Right lobe of liver (tissue), 6 donors: ENCODE data around the gene AREG. TPM values are rescaled to one million over a fixed set of nuclear protein-coding genes. Genes with fewer than 3 reads are reported as not detected.

ENCODE experiments used
- ATAC-seq, 4 donors: fragments of 200-7000 bp; cut with Tn5 transposase; one replicate each; pipeline ENCODE4 v1.9.1; 2020; ENCODE audit warnings: mild to moderate bottlenecking in 4 of 4, moderate library complexity in 4 of 4
- DNase-seq, 3 donors: peaks; one replicate each; pipeline ENCODE4 v3.0.0-alpha.2; 2020
- H3K27ac ChIP-seq, 3 donors: fragments of 200-600 bp; one replicate each; pipeline ENCODE4 v1.8.0; 2022
- H3K27me3 ChIP-seq, 2 donors: fragments of 200-600 bp; one replicate each; pipeline ENCODE4 v1.8.0; 2022
- H3K36me3 ChIP-seq, 4 donors: fragments of 200-600 bp; sonication (generic) in 1 of 4; one replicate each; pipeline versions ENCODE4 v1.5.1 to v1.8.0; 2017 to 2022; ENCODE audit warnings: control low read depth in 1 of 4
- H3K4me1 ChIP-seq, 4 donors: fragments of 200-600 bp; sonication (generic) in 1 of 4; one replicate each; pipeline versions ENCODE4 v1.5.1 to v1.8.0; 2017 to 2022; ENCODE audit warnings: control low read depth in 1 of 4
- H3K4me3 ChIP-seq, 3 donors: fragments of 200-600 bp; one replicate each; pipeline ENCODE4 v1.8.0; 2022
- H3K9me3 ChIP-seq, 4 donors: fragments of 200-600 bp; sonication (generic) in 1 of 4; one replicate each; pipeline versions ENCODE4 v1.5.1 to v1.8.0; 2017 to 2022; ENCODE audit warnings: control low read depth in 1 of 4
- POLR2A ChIP-seq: fragments of 450-650 bp; IDR thresholded peaks from one replicate; pipeline ENCODE4 v1.6.1; 2017; ENCODE audit warnings: antibody characterized with exemption, mild to moderate bottlenecking
- WGBS: methylation state at CpG from one replicate; pipeline ENCODE4 v1.1.6; 2018; ENCODE audit warnings: low coverage, low lambda C conversion rate; ENCODE audit not compliant: insufficient coverage; ENCODE audit errors: missing lambda C conversion rate; 5-methylcytosine and 5-hydroxymethylcytosine counted together
- intact Hi-C, 2 donors: fragments of 100-400 bp; cut with DNase I; formaldehyde crosslinking; loops; one replicate each; pipeline versions ENCODE4 v1.11.2 to v1.14.1; 2022
- total RNA-seq, 6 experiments: library from RNA; depleted of rRNA in 2 of 6; stranded (reverse); fragments of >200 nt in 2 of 6; fragmentation: NEBNext Ultra II Directional in 3 of 6; extraction: Animal tissue kit (Norgen Biotek cat#: 25700) in 3 of 6; gene quantifications; one replicate each; pipeline versions ENCODE4 v1.1.0 to v1.2.4, GENCODE V29; 2016 to 2023
- TF ChIP-seq, protein P1 (sequence below), 4 donors: fragments of 200-600 bp in 3 of 4; fragments of 450-650 bp in 1 of 4; IDR thresholded peaks; one replicate each; pipeline versions ENCODE4 v1.5.1 to v1.8.0; 2016 to 2022; ENCODE audit warnings: antibody characterized with exemption in 4 of 4, mild to moderate bottlenecking in 2 of 4
- donor health status: DM: no; HTN: yes; CAD: no.
- donor health status: DM: no; HTN: no; CAD: no.
- donor health status: DM: no; HTN: no; CAD: no.
- donor health status: DM: no; HTN: yes; CAD: no.
- donor health status: DM: no; HTN: yes; CAD: no.

The AREG gene
- total RNA-seq, 6 experiments from 2014 or later: 0.24 to 2.7 (median 0.39) TPM; not detected in 3

GRCh38 chr4:74400395-74400794 is 44.5 kb upstream of the AREG start:
- Histone ChIP-seq H3K4me1 (no peaks in the 10 kb centered on the region), H3K27ac (no peak overlapping the region), H3K9me3 (no peaks in the 10 kb centered on the region), H3K36me3 (no peaks in the 10 kb centered on the region), H3K4me3 (no peak overlapping the region), H3K27me3 (no peaks in the 10 kb centered on the region)
- intact Hi-C loops: no loop called here
- ATAC-seq: no peak
- TF ChIP-seq POLR2A: no peak
- TF ChIP-seq, protein P1, sequence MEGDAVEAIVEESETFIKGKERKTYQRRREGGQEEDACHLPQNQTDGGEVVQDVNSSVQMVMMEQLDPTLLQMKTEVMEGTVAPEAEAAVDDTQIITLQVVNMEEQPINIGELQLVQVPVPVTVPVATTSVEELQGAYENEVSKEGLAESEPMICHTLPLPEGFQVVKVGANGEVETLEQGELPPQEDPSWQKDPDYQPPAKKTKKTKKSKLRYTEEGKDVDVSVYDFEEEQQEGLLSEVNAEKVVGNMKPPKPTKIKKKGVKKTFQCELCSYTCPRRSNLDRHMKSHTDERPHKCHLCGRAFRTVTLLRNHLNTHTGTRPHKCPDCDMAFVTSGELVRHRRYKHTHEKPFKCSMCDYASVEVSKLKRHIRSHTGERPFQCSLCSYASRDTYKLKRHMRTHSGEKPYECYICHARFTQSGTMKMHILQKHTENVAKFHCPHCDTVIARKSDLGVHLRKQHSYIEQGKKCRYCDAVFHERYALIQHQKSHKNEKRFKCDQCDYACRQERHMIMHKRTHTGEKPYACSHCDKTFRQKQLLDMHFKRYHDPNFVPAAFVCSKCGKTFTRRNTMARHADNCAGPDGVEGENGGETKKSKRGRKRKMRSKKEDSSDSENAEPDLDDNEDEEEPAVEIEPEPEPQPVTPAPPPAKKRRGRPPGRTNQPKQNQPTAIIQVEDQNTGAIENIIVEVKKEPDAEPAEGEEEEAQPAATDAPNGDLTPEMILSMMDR (IDR thresholded peaks at IDR 0.05): no peak
- no peak for DNase-seq
- 52% methylated on average over 8 of the region's 10 CpGs for WGBS

DNA sequence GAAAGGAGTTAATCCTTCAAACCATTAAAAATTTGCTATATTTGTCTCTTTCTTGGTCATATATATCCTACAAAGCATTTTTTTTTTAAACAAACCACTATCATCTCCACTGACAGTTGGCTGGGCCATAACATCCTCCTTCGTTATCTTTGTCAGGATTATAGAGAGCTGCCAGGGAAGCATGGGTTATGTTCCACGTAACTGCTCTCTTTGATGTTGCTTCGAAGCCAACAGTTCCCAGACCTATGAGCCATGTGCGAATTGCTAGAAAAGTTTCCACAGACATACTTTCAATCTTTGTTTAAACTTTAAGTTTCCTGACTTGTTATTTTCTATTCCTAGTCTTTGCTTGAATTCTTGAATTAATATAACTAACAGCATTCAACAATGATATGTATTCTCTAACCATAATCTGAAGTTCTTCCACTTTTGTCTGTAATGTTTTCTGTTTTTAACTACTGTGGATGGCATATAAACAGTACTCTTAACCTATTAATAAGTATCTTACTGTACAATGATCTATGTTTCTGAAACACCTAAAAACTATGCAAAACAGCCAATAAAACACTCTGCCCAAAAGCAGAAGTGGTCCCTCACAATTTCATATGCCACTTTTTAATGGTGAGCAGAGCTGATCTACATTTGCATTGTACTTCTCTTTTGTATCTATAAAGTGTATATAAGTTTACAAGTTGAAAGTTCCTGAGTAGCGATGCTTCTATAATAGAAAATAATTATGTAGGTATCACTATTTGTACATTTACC is 42.1 kb upstream of the AREG start:
- no peaks in the 10 kb centered on the region for H3K27me3 ChIP-seq
- intact Hi-C loops: no loop called here
- ATAC-seq (no peak), DNase-seq (no peak)
- H3K9me3 ChIP-seq: no peaks in the 10 kb centered on the region
- no peak overlapping the region for H3K27ac ChIP-seq
- H3K4me3 ChIP-seq: no peak overlapping the region
- TF ChIP-seq POLR2A: no peak
- TF ChIP-seq, protein P1 (IDR thresholded peaks at IDR 0.05): no peak
- WGBS: 53% methylated on average over 5 of the region's 5 CpGs
- no peaks in the 10 kb centered on the region for H3K4me1 ChIP-seq
- no peaks in the 10 kb centered on the region for H3K36me3 ChIP-seq

DNA sequence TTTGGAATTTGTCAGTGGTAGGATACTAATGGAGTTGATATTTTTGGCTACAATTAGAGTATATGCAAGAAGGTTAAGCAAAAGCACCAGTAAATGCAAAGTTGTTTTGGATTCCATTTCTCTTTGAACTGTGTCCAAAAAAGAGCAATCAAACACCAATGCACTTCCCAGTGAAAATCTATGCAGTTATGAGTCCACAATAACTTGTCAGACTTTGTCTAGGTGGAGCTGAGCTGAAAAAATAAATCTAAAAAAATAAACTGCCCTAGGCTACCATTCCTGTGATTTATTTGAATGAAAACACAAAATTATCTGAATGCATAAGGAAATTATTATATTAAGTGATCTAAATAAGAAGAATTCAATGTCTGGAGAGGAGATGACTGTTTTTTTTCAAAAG is 37.0 kb upstream of the AREG start:
- TF ChIP-seq, protein P1 (IDR thresholded peaks at IDR 0.05): no peak
- no peak for TF ChIP-seq POLR2A
- H3K4me1 ChIP-seq: no peaks in the 10 kb centered on the region
- DNase-seq: no peak
- ATAC-seq: no peak
- H3K27me3 ChIP-seq: no peaks in the 10 kb centered on the region
- no peaks in the 10 kb centered on the region for H3K9me3 ChIP-seq
- H3K27ac ChIP-seq: no peak overlapping the region
- no peaks in the 10 kb centered on the region for H3K36me3 ChIP-seq
- intact Hi-C loops: no loop called here
- no peak overlapping the region for H3K4me3 ChIP-seq

DNA sequence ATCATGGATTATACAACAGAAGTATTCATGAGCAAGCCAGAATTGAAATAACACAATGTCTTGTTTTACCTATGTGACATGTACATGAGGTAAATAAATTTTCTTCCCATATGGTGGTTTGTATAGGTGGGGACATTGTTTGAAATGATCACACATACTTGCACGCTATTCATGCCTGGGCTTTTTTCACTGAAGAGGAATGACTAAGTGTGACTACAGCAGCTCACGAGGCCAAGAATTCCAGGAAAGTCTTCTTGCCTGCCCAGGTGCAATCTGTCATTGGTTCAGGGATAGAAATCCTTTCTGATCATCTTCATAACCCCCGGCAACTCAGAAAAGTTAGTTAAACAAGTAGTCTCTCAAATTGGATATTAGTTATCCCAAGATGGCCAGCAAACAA is 36.3 kb upstream of the AREG start:
- H3K4me3 ChIP-seq: no peak overlapping the region
- no peaks in the 10 kb centered on the region for H3K36me3 ChIP-seq
- no peaks in the 10 kb centered on the region for H3K27me3 ChIP-seq
- no peaks in the 10 kb centered on the region for H3K4me1 ChIP-seq
- intact Hi-C loops: no loop called here
- H3K9me3 ChIP-seq: no peaks in the 10 kb centered on the region
- no peak for ATAC-seq
- TF ChIP-seq POLR2A: no peak
- TF ChIP-seq, protein P1 (IDR thresholded peaks at IDR 0.05): no peak
- no peak for DNase-seq
- H3K27ac ChIP-seq: no peak overlapping the region
- 60% methylated on average over 3 of the region's 3 CpGs for WGBS
